ENCODE data around the gene SH2D3A.
"Not testable (repeated sequence)": the region's sequence is repeated elsewhere in the genome, so short reads cannot be mapped to it uniquely, and the experiment has no call there.

SH2D3A gene

GRCh38 chr19:6773323-6773931, 6.2 kb upstream of the SH2D3A start:
- peaks cover 61% of the 10 kb centered on the region for H3K4me1 Mint-ChIP-seq
- H3K4me3 Mint-ChIP-seq: peak overlapping the region; percentile 91
- H3K36me3 Mint-ChIP-seq: peaks cover 26% of the 10 kb centered on the region
- peaks cover 16% of the 10 kb centered on the region for H3K9me3 Mint-ChIP-seq
- peak; percentile 69 for ATAC-seq
- H3K27ac Mint-ChIP-seq: peak overlapping the region; percentile 85
- H3K27me3 Mint-ChIP-seq: no peaks in the 10 kb centered on the region

- no peak for ATAC-seq
- Mint-ChIP-seq H3K27me3 (no peaks in the 10 kb centered on the region), H3K4me3 (peak overlapping the region; percentile 91), H3K4me1 (peaks cover 61% of the 10 kb centered on the region), H3K36me3 (peaks cover 26% of the 10 kb centered on the region), H3K9me3 (peaks cover 16% of the 10 kb centered on the region), H3K27ac (peak overlapping the region; percentile 85)
These were observed 5.7 kb upstream of the SH2D3A start for GRCh38 chr19:6772866-6773322.

- Mint-ChIP-seq H3K27me3 (no peaks in the 10 kb centered on the region), H3K27ac (peak within 1 kb of the TSS; percentile 85), H3K9me3 (peaks cover 16% of the 10 kb centered on the region), H3K4me3 (peak within 1 kb of the TSS; percentile 91), H3K4me1 (peaks cover 61% of the 10 kb centered on the region), H3K36me3 (peaks cover 23% of the 10 kb centered on the region)
- peak; percentile 82 for ATAC-seq
These were observed 5.0 kb upstream of the SH2D3A start, which contains the start of gene VAV1 for GRCh38 chr19:6772028-6772865. Gene VAV1, plus strand, starts transcription at chr19:6772708. Its CDS starts 100 bp downstream, at chr19:6772808.

GRCh38 chr19:6771648-6772027, 4.4 kb upstream of the SH2D3A start:
- Mint-ChIP-seq H3K9me3 (peaks cover 13% of the 10 kb centered on the region), H3K4me3 (peak overlapping the region; percentile 91), H3K27ac (peak overlapping the region; percentile 85), H3K36me3 (peaks cover 17% of the 10 kb centered on the region), H3K4me1 (peaks cover 59% of the 10 kb centered on the region)
- not testable (repeated sequence) for ATAC-seq, H3K27me3 Mint-ChIP-seq

GRCh38 chr19:6769006-6769619, 1.9 kb upstream of the SH2D3A start:
- Mint-ChIP-seq H3K9me3 (peaks cover 5% of the 10 kb centered on the region), H3K36me3 (no peaks in the 10 kb centered on the region), H3K4me1 (peaks cover 45% of the 10 kb centered on the region), H3K27me3 (no peaks in the 10 kb centered on the region), H3K27ac (peak overlapping the region; percentile 50), H3K4me3 (no peak overlapping the region)
- ATAC-seq: no peak

- H3K4me1 Mint-ChIP-seq: peaks cover 38% of the 10 kb centered on the region
- H3K27me3 Mint-ChIP-seq: no peaks in the 10 kb centered on the region
- H3K9me3 Mint-ChIP-seq: peaks cover 5% of the 10 kb centered on the region
- ATAC-seq: no peak
- H3K36me3 Mint-ChIP-seq: no peaks in the 10 kb centered on the region
- H3K27ac Mint-ChIP-seq: peak overlapping the region; percentile 78
- H3K4me3 Mint-ChIP-seq: peak overlapping the region; percentile 78
These were observed 1.1 kb upstream of the SH2D3A start for GRCh38 chr19:6768236-6768785.

- Mint-ChIP-seq H3K27me3 (no peaks in the 10 kb centered on the region), H3K9me3 (peaks cover 5% of the 10 kb centered on the region), H3K4me1 (peaks cover 32% of the 10 kb centered on the region), H3K36me3 (no peaks in the 10 kb centered on the region), H3K4me3 (peak overlapping the region; percentile 78), H3K27ac (peak overlapping the region; percentile 78)
- peak; percentile 59 for ATAC-seq
These were observed 216 bp downstream of the SH2D3A start for GRCh38 chr19:6767081-6767356.

- Mint-ChIP-seq H3K4me1 (peaks cover 27% of the 10 kb centered on the region), H3K36me3 (no peaks in the 10 kb centered on the region), H3K27ac (peak overlapping the region; percentile 78), H3K9me3 (peaks cover under 1% of the 10 kb centered on the region), H3K27me3 (no peaks in the 10 kb centered on the region), H3K4me3 (peak overlapping the region; percentile 78)
- no peak for ATAC-seq
These were observed 716 bp downstream of the SH2D3A start for GRCh38 chr19:6766357-6767080.

GRCh38 chr19:6765738-6766356, 1.4 kb downstream of the SH2D3A start:
- peaks cover 24% of the 10 kb centered on the region for H3K4me1 Mint-ChIP-seq
- H3K9me3 Mint-ChIP-seq: no peaks in the 10 kb centered on the region
- peaks cover 5% of the 10 kb centered on the region for H3K36me3 Mint-ChIP-seq
- no peaks in the 10 kb centered on the region for H3K27me3 Mint-ChIP-seq
- H3K27ac Mint-ChIP-seq: peak overlapping the region; percentile 78
- H3K4me3 Mint-ChIP-seq: peak overlapping the region; percentile 78
- no peak for ATAC-seq

- H3K27ac Mint-ChIP-seq, H3K27me3 Mint-ChIP-seq, H3K4me3 Mint-ChIP-seq, ATAC-seq, H3K9me3 Mint-ChIP-seq: not testable (repeated sequence)
- H3K4me1 Mint-ChIP-seq: peaks cover 22% of the 10 kb centered on the region
- peaks cover 24% of the 10 kb centered on the region for H3K36me3 Mint-ChIP-seq
These were observed 4.9 kb downstream of the SH2D3A start for GRCh38 chr19:6762253-6762797.

- ATAC-seq: no peak
- Mint-ChIP-seq H3K36me3 (peaks cover 26% of the 10 kb centered on the region), H3K27me3 (no peaks in the 10 kb centered on the region)
These were observed 6.1 kb downstream of the SH2D3A start for GRCh38 chr19:6761053-6761676.

GRCh38 chr19:6760606-6761005, 6.6 kb downstream of the SH2D3A start:
- H3K36me3 Mint-ChIP-seq: peaks cover 26% of the 10 kb centered on the region
- H3K4me1 Mint-ChIP-seq: peaks cover 16% of the 10 kb centered on the region
- no peaks in the 10 kb centered on the region for H3K27me3 Mint-ChIP-seq
- H3K27ac Mint-ChIP-seq: no peak overlapping the region
- ATAC-seq: no peak
- H3K9me3 Mint-ChIP-seq: no peaks in the 10 kb centered on the region
- H3K4me3 Mint-ChIP-seq: no peak overlapping the region

More at GRCh38 chr19:6761053-6761676, 6.1 kb downstream of the SH2D3A start:
- H3K4me3 Mint-ChIP-seq: no peak overlapping the region
- peaks cover 19% of the 10 kb centered on the region for H3K4me1 Mint-ChIP-seq
- no peak overlapping the region for H3K27ac Mint-ChIP-seq
- H3K9me3 Mint-ChIP-seq: no peaks in the 10 kb centered on the region

- Mint-ChIP-seq H3K36me3 (peaks cover 50% of the 10 kb centered on the region), H3K27ac (peak overlapping the region; percentile 74), H3K4me3 (no peak overlapping the region), H3K9me3 (no peaks in the 10 kb centered on the region), H3K27me3 (no peaks in the 10 kb centered on the region), H3K4me1 (peaks cover 40% of the 10 kb centered on the region)
- no peak for ATAC-seq
These were observed 12.4 kb downstream of the SH2D3A start for GRCh38 chr19:6754653-6755463.

All from stimulated activated memory B cell treated with anti-CD40 and anti-IgM and Interleukin-4, amounts not matched to agents 10 μg/mL and 1 μg/mL and 100 μg/mL, for 72 hours (primary cell).